ENCODE data around the gene WBP11.
A peak's percentile ranks its signal among the peaks of the same experiment; 100 is the strongest.

Gene WBP11

DNA sequence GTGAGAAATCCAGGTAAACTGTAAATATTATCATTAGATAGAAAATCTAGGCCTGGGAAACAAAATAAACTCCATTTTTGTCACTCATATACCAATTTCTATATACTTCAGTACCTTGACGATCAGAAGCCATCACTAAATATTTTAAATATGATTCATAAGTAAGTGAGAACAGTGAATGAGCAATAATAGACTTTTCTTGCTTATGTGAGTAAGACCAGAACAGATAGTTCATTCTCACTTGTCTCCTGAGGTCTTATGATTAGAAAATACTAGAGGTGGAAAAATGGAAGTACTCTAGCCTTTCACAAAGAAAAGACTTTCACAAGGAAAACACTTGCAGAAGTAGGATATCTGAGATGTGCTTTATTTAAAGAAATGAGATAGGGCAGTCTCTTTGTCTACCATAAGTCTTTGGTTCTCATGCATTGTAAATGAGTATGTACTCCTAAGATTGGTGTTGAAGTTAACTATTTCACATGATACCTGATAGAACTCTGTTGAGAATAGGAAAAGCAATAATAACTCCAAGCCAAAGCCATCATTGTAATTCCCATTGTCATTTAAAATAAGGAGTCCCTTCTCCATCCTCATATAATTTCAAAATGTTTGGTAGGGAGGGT lies 20.8 kb upstream of the WBP11 start:
- DNase-seq, result no peak

GRCh38 chr12:14814014-14814413 lies 10.7 kb upstream of the WBP11 start, which contains the start of gene SMCO3:
Gene SMCO3, minus strand, starts transcription at chr12:14814182. Its CDS starts 7,502 bp downstream, at chr12:14806680.
- DNase-seq, result no peak

DNA sequence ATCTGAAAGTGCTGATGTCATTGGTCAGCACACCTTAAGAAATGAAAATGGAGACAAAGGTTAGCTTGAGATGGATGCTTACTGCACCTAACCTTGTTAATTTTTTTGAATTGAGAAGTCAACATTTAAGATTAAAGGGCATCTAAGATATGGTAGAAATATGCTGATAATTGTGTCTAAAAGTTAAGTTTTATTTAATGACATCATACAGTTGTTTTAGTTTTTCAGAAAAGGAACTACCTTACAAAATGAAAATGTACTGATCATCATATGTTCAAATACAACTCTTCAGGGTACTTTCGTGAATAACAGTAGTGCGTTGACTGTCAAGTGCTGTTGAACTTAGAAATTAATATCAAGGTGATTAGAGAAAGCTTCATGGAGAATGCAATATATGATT lies 8.2 kb upstream of the WBP11 start:
- DNase-seq, result no peak

- DNase-seq, result no peak
Observed at GRCh38 chr12:14810953-14811483, 7.7 kb upstream of the WBP11 start.

DNA sequence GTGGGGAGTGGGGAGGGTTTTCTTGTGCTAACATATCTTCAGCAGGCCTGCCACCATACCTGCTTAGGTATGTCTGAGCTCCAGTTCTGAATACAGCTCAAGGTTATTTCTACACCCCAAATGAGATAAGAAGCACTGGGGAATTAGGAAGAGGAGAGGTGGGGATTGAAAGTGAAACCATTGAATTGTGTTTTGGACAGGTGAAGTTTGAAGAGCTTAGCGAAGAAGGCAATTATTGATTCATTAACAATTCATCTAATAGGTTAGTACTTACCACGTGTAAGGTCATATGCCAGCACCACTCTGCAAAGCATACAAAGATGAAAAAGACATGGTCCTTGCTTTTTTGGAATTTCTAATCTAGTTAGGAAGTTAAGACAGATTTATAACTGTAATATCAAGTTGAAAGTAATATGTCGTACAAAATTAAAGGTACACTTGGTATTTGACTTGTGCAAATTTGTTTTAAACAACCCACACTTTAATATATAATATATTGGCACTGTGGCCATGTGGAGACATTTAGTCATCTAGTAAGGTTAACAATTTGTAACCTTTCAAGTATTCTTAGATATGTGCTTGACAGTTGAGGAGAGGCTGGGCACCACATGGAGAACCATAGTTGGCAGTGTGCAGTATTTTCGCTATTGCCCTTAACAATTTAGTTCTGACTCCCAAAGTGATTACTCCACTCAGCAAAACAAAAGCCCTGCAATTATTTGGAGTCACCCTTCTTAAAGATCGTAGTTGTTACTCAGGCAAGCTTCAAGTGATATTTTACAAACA lies 7.1 kb upstream of the WBP11 start:
- DNase-seq, result no peak

GRCh38 chr12:14803830-14804160 lies 517 bp upstream of the WBP11 start:
- DNase-seq, result no peak

DNA sequence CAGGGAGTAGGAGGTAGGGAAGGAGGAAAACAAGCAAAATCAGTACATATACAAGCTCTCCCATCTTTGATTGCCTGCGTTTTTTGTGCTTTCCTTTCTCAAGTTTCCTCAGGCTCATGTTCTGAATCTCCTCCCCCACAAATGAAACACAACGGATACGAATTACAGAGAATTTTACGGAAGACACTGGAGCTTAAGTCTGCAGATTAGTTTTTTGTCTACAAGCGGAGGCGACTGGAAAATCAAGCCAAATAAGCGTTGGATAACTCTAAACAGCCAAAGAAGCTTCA lies 612 bp downstream of the WBP11 start:
- DNase-seq, result no peak

GRCh38 chr12:14802247-14802646 lies 1.0 kb downstream of the WBP11 start:
- DNase-seq, result no peak

- DNase-seq, result no peak
Observed at GRCh38 chr12:14795028-14795448, 8.2 kb downstream of the WBP11 start.

- DNase-seq, result no peak
Observed at GRCh38 chr12:14785568-14785967, 17.7 kb downstream of the WBP11 start.

- no peak for DNase-seq
Observed at GRCh38 chr12:14784471-14784870, 18.8 kb downstream of the WBP11 start.

GRCh38 chr12:14782756-14783155 lies 20.5 kb downstream of the WBP11 start:
- no peak for DNase-seq

DNA sequence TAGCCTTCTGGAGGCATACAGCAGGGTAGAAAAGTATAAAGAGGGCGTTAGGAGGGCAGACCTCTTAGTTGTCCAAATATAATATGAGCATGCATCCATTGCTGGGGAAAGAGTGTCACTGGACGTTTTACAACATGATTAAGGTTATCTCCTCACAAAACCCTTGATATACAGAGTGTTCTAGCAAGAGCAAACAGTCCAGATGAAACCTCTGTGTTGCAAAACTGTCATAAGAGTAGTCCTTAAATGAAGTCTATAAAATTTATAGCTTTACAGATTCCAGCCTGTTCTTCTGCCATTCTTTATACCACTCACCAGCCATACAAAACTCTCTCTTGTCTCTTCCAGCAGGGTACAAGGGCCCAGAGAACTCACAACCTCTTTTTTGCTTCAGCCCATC lies 21.7 kb downstream of the WBP11 start:
- DNase-seq, result no peak

- DNase-seq, result no peak
Observed at GRCh38 chr12:14780859-14781258, 22.4 kb downstream of the WBP11 start.

DNA sequence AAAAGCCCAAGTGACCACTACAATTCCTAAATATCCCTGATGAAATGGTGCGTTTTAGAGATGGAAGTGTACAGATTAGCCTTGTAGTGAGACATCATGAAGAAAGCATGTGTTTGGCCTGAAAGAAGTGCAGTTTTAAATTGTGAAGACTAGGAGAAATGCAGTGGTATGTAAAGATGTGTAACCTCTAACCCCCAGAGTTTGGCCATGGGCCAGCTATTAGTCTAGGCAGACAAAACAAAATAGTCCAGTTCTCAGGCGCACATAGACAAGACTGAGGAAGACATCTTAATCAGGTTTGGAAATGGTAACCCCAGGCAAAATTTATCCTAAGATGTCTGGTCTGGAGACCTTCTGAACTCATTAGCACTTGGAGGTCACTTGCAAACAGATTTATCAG lies 23.4 kb downstream of the WBP11 start:
- no peak for DNase-seq

- DNase-seq, result no peak
Observed at GRCh38 chr12:14777271-14777670, 26.0 kb downstream of the WBP11 start.

DNA sequence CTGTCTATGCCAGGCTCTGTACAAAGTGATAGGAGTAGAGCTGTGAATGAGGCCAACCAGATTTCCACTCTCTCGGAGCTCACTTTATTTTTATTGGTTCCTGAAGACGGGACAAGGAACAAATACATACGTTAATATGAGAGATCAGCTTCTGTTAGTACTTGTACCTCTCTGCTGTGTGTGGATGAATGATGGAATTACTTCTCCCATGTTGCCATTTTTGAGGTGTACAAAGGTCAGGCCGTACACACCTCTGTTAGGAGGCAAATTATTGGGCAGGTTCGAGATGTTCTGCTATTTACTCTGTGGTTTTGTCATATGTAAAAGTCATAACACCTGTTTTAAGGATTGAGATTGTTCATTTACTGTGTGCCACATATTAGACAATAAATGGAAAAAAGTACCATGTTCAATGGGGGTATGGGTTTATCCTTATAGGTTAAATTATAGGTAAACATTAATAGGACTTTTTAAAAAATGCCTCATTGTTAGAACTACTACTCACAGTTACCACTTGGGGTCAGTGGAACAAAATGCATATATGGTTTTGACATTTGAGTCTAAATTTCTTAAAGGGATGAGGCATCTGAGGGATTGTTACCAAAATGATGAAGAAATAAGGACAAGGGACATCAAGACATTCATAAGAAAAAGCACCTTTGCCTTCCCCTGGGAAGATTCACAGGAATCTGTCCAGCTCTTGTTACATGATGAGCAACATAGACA lies 26.9 kb downstream of the WBP11 start:
- no peak for DNase-seq

DNA sequence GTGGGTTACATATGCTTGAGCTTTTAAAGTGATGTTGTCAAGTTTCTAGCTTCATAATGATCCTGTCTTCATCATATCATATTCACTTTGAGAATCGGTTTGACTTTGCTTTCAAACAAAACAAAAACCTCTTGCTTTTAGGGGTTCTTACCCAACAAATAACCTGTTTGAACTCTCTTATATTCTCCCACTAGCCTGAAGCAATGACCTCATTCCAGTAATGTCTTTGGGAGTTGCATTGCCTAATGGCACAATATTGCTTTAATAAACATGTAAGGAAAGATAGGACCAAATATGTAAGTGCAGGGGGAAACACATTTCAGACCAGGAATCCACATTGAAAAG lies 27.7 kb downstream of the WBP11 start:
- no peak for DNase-seq

DNA sequence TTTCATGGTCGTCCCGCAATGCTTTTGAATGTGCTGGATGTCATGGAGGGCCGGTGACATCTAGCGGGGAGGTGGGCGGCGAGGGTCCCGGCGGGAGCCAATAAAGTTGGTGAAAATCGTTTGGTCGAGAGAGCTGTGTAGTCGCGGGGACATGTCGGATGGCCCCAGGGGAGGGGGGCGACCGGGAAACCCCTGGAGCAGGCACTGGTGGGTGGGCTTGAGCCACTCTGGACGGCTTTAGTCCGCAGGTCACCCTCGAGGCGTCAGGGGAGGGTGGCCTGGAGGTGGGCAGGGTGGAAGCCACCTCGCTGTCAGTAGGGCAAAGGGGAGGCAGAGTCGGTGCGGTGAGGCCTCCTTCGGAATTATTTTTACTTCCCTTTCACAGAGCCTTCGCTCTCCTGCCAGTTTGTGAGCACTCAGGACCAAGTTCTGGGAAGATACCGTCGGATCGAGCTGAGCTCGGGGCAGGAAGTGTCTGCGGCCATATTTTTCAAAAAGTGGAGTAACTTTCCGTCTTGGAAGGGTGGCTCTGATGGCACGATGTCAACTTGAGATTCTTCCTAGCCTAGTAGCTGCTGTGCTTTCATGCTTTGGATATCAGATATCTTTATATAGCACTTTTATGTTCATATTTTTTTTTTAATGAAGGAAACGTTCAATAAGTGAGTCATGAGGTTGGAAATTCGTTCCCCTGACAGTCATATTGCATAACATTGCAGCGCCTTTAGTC lies 28.2 kb downstream of the WBP11 start:
- no peak for DNase-seq

- peak; percentile 82 for DNase-seq
Observed at GRCh38 chr12:14774074-14774905, 29.0 kb downstream of the WBP11 start.

GRCh38 chr12:14773685-14774073 lies 29.6 kb downstream of the WBP11 start:
- no peak for DNase-seq

- no peak for DNase-seq
Observed at GRCh38 chr12:14772946-14773345, 30.3 kb downstream of the WBP11 start.
